Activated CD4-positive, alpha-beta T cell treated with anti-CD3 and anti-CD28 coated beads, Interleukin-2, amount 10 ng/mL, durations not matched to agents 24 days and 14 days (primary cell): Measurements from ENCODE around the gene TRA2B. TPM values are rescaled to one million over a fixed set of nuclear protein-coding genes. Genes with fewer than 3 reads are reported as not detected.

Experiments used
- DNase-seq: peaks from one replicate; pipeline ENCODE4 v3.0.0; 2022
- H3K27ac Mint-ChIP-seq: one replicate; pipeline ENCODE4 v1.8.0; 2022; ENCODE audit warnings: mild to moderate bottlenecking, mixed read lengths
- H3K27me3 Mint-ChIP-seq: one replicate; pipeline ENCODE4 v1.8.0; 2022; ENCODE audit warnings: mixed read lengths
- H3K36me3 Mint-ChIP-seq: one replicate; pipeline ENCODE4 v1.8.0; 2022; ENCODE audit warnings: low read depth, mild to moderate bottlenecking, mixed read lengths
- H3K4me1 Mint-ChIP-seq: one replicate; pipeline ENCODE4 v1.8.0; 2021; ENCODE audit warnings: mixed read lengths
- H3K4me3 Mint-ChIP-seq: one replicate; pipeline ENCODE4 v1.8.0; 2022; ENCODE audit warnings: mild to moderate bottlenecking, moderate library complexity, mixed read lengths
- H3K9me3 Mint-ChIP-seq: one replicate; pipeline ENCODE4 v1.8.0; 2021; ENCODE audit warnings: mixed read lengths
- intact Hi-C: fragments of 100-400 bp; cut with micrococcal nuclease; formaldehyde crosslinking; loops from one replicate; pipeline ENCODE4 v1.15.1; 2023
- total RNA-seq: library from RNA; stranded (reverse); gene quantifications from 2 replicates; pipeline ENCODE4 v1.2.3, GENCODE V29; 2022

Gene TRA2B
- total RNA-seq, 1 donor from 2014 or later, result 314 TPM

DNA sequence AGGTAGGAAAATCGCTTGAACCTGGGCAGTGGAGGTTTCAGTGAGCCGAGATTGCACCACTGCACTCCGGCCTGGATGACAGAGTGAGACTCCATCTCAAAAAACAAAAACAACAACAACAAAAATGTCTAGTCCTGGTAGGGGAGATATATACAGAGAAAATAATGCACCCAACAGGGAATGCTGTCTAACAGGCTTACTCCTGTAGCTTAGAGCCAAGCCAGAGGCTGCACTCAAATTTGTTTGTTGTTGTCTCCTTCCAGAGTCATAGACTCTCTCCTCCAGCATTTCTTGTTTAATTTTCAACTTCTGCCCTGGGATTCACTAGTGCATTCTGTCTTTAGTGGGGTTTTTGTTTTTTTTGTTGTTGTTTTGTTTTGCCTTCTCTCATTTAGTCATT is 4.6 kb upstream of the TRA2B start:
- intact Hi-C loops, result loop anchor here (5.0 kb wide), 1 partner anchor 675 kb away; no protein-coding TSS in a partner anchor
- H3K36me3 Mint-ChIP-seq, result peaks cover 7% of the 10 kb centered on the region
- H3K27me3 Mint-ChIP-seq, result peaks cover 10% of the 10 kb centered on the region
- no peak for DNase-seq
- H3K4me3 Mint-ChIP-seq, result no peak overlapping the region
- H3K4me1 Mint-ChIP-seq, result peaks cover 20% of the 10 kb centered on the region
- no peak overlapping the region for H3K27ac Mint-ChIP-seq
- peaks cover 4% of the 10 kb centered on the region for H3K9me3 Mint-ChIP-seq

- Mint-ChIP-seq H3K4me1 (peaks cover 20% of the 10 kb centered on the region), H3K4me3 (no peak overlapping the region), H3K27me3 (peaks cover 4% of the 10 kb centered on the region), H3K36me3 (peaks cover 21% of the 10 kb centered on the region), H3K27ac (no peak overlapping the region), H3K9me3 (peaks cover 4% of the 10 kb centered on the region)
- DNase-seq, result no peak
- intact Hi-C loops, result loop anchor here (5.0 kb wide), 1 partner anchor 676 kb away; no protein-coding TSS in a partner anchor
These were observed 3.1 kb upstream of the TRA2B start for GRCh38 chr3:185940951-185941350.

- Mint-ChIP-seq H3K4me1 (peaks cover 28% of the 10 kb centered on the region), H3K27ac (no peak overlapping the region), H3K36me3 (peaks cover 34% of the 10 kb centered on the region), H3K4me3 (no peak overlapping the region), H3K9me3 (peaks cover 4% of the 10 kb centered on the region), H3K27me3 (peaks cover 4% of the 10 kb centered on the region)
- no peak for DNase-seq
- intact Hi-C loops, result loop anchor here (5.0 kb wide), 3 partner anchors 213 to 1088 kb away; no protein-coding TSS in a partner anchor
These were observed 1.9 kb upstream of the TRA2B start for GRCh38 chr3:185939721-185940120.

GRCh38 chr3:185936814-185937688 is 763 bp downstream of the TRA2B start:
- Mint-ChIP-seq H3K27ac (peak overlapping the region; percentile 100), H3K9me3 (peaks cover 4% of the 10 kb centered on the region), H3K36me3 (peaks cover 51% of the 10 kb centered on the region), H3K4me3 (peak overlapping the region; percentile 98), H3K27me3 (peaks cover 4% of the 10 kb centered on the region), H3K4me1 (peaks cover 36% of the 10 kb centered on the region)
- intact Hi-C loops, result loop anchor here (1.0 to 5.0 kb wide), 6 partner anchors 9 to 1090 kb away; partner anchors contain the start of genes EIF4A2 and ETV5
- peak; percentile 96 for DNase-seq

GRCh38 chr3:185936273-185936629 is 1.6 kb downstream of the TRA2B start:
- Mint-ChIP-seq H3K27me3 (peaks cover 4% of the 10 kb centered on the region), H3K9me3 (peaks cover 4% of the 10 kb centered on the region), H3K4me3 (peak overlapping the region; percentile 98)

GRCh38 chr3:185935465-185936272 is 2.1 kb downstream of the TRA2B start:
- intact Hi-C loops, result loop anchor here (2.0 to 5.0 kb wide), 5 partner anchors 173 to 1092 kb away; partner anchors contain the start of genes EIF4A2 and ETV5
- Mint-ChIP-seq H3K36me3 (peaks cover 64% of the 10 kb centered on the region), H3K4me1 (peaks cover 49% of the 10 kb centered on the region), H3K9me3 (peaks cover 4% of the 10 kb centered on the region), H3K27me3 (peaks cover 4% of the 10 kb centered on the region), H3K27ac (peak overlapping the region; percentile 100), H3K4me3 (peak overlapping the region; percentile 98)
- DNase-seq, result no peak

More at GRCh38 chr3:185936273-185936629, 1.6 kb downstream of the TRA2B start:
- Mint-ChIP-seq H3K27ac (peak overlapping the region; percentile 100), H3K4me1 (peaks cover 43% of the 10 kb centered on the region), H3K36me3 (peaks cover 59% of the 10 kb centered on the region)
- intact Hi-C loops, result loop anchor here (2.0 to 5.0 kb wide), 5 partner anchors 173 to 1091 kb away; partner anchors contain the start of genes EIF4A2 and ETV5
- DNase-seq, result no peak

DNA sequence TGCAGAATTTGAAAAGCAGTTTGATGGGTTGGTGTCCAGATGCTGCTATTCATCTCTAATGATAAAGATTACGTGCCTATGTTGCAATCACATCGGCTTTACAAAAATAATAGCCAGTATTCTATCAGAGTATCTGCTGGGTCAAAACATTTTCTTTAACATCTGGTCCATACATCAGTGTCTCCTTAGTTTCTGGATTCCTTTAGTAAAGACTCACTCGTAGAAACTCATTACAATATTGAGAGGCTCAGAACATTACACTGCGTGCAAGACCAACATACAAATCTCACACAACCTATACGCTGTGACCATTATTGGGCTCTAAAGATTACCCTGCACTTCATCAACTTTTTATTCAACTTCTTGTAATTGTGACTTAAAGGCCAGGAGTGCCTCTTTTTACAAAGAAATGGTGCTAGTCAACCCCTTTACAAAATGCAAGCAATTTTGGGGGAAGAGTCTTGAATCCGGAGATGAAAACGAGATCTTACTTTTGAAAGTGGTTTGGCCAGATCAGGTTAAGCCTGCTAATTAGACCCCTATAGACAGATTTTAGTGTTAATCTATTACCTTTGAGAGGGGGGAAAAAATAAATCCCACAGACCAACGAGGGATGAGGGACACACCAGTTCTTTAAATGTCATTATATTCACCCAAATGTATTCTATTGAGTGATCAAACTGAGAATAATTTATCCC is 2.9 kb downstream of the TRA2B start:
- peak overlapping the region; percentile 98 for H3K4me3 Mint-ChIP-seq
- peaks cover 4% of the 10 kb centered on the region for H3K27me3 Mint-ChIP-seq
- H3K27ac Mint-ChIP-seq, result peak overlapping the region; percentile 100
- no peak for DNase-seq
- H3K4me1 Mint-ChIP-seq, result peaks cover 57% of the 10 kb centered on the region
- peaks cover 4% of the 10 kb centered on the region for H3K9me3 Mint-ChIP-seq
- peaks cover 72% of the 10 kb centered on the region for H3K36me3 Mint-ChIP-seq
- intact Hi-C loops, result loop anchor here (5.0 kb wide), 2 partner anchors 217 to 1092 kb away; no protein-coding TSS in a partner anchor

DNA sequence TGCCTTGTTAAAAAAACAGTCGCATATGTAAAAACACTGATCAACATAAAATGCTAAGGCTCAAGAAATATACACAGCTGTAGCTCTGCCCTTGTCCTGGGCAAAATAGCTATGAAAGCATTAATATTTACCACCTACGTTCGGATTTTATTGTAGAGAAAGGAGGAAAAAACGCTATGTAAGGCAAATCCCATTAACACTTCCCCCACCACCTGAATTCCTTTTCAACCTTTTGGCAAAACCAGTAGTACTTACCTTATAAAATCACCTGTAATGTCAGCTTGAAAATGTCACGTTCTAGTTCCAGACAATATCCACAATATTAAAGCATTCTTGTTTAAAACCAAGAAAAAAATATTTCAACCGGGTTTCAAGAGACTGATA is 3.6 kb downstream of the TRA2B start:
- Mint-ChIP-seq H3K4me3 (peak overlapping the region; percentile 98), H3K9me3 (peaks cover 4% of the 10 kb centered on the region), H3K27me3 (peaks cover 1% of the 10 kb centered on the region), H3K36me3 (peaks cover 79% of the 10 kb centered on the region), H3K27ac (peak overlapping the region; percentile 79), H3K4me1 (peaks cover 64% of the 10 kb centered on the region)
- intact Hi-C loops, result no loop called here
- DNase-seq, result no peak

GRCh38 chr3:185933374-185934173 is 4.2 kb downstream of the TRA2B start:
- Mint-ChIP-seq H3K9me3 (peaks cover 4% of the 10 kb centered on the region), H3K4me3 (peak overlapping the region; percentile 98), H3K27me3 (peaks cover 1% of the 10 kb centered on the region), H3K27ac (peak overlapping the region; percentile 79), H3K36me3 (peaks cover 85% of the 10 kb centered on the region), H3K4me1 (peaks cover 70% of the 10 kb centered on the region)
- DNase-seq, result no peak
- intact Hi-C loops, result no loop called here

DNA sequence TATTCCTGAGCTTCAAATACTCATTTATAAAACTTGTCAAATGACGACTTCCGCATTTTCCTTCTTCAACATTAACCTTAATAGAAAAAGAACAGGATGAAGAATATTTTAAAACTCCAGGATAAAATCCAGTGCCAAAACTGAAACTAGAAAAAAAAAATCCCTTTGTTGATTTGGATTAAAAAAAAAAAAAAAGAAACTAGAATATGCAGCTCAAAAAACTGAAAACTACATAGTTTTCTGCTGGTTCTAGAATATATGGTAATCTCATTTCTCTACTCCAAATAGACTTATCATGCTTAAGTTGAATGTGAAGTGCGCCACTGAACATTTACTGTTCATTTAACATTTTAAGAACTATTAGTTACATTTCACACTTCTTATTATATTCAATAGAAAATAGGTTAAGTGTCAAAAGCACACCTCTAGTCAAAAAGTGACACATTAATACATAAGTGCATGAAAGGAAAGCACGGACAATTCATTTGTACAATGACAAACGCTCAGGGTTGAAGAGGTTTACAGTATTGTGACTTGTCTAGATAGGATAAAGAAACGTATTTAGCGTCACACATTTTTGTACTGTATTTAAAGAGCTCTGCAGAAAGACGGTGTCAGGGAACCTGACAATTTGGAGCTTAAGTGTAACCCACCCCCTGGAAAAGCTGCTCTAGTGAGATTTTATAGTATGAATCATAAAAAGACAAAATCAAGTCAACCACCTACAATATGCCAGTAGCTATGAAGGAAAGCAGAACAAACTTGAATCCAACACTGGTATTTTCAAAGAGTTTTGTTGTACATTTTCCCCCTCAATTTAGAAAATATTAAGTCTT is 5.8 kb downstream of the TRA2B start:
- DNase-seq, result no peak
- H3K4me3 Mint-ChIP-seq, result peak overlapping the region; percentile 98
- intact Hi-C loops, result no loop called here

DNA sequence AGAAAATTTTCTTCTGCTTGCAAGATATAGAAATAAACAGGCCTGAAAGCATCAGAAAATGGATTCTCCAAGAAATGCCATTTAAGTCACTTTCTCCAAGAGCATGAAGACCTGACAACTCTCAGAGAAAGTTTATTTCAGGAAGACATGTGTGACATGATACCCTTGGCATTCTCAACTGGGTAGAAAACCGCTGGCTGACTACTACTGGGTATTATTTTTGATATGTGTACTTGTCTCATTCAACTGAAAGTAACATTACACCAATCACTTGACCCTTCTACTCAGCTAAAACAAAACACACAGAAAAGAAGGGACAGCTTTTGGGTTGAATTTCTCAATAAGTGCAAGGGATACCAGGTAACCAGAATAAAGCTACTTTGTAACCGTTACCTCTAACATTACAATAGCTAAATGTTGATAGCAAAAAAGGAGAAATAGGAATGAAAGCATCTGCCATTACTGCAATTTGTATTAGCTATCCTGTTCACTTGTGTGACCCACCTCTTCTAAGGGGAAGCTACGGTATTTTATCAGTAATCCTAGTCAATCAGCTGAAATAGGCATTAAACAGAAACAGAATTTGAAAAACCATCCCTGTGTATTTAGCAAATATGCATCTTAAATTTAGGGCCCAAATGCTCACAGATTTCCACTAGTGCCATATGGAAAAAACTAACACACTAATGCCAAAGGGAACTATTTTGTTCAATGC is 7.3 kb downstream of the TRA2B start:
- H3K4me1 Mint-ChIP-seq, result peaks cover 87% of the 10 kb centered on the region
- no peak for DNase-seq
- no peaks in the 10 kb centered on the region for H3K9me3 Mint-ChIP-seq
- H3K27ac Mint-ChIP-seq, result peak overlapping the region; percentile 65
- H3K4me3 Mint-ChIP-seq, result peak overlapping the region; percentile 98
- H3K27me3 Mint-ChIP-seq, result no peaks in the 10 kb centered on the region
- intact Hi-C loops, result no loop called here
- H3K36me3 Mint-ChIP-seq, result peaks cover 87% of the 10 kb centered on the region

More for the DNA sequence above, 5.8 kb downstream of the TRA2B start:
- Mint-ChIP-seq H3K27ac (peak overlapping the region; percentile 78), H3K27me3 (no peaks in the 10 kb centered on the region), H3K4me1 (peaks cover 78% of the 10 kb centered on the region), H3K36me3 (peaks cover 90% of the 10 kb centered on the region), H3K9me3 (no peaks in the 10 kb centered on the region)
